Middle frontal gyrus (tissue), 1 donor: Measurements from ENCODE around the gene SP100.
"Not testable (repeated sequence)": the region's sequence is repeated elsewhere in the genome, so short reads cannot be mapped to it uniquely, and the experiment has no call there.

ENCODE experiments used
- DNase-seq: peaks from one replicate; pipeline ENCODE4 v3.0.0-alpha.2; 2015; ENCODE audit warnings: low spot score; ENCODE audit errors: extremely low spot score

The SP100 gene

GRCh38 chr2:230418341-230419016 is 2.5 kb downstream of the SP100 start:
- DNase-seq = no peak

GRCh38 chr2:230419181-230419580 is 3.2 kb downstream of the SP100 start:
- no peak for DNase-seq

GRCh38 chr2:230422149-230422548 is 6.1 kb downstream of the SP100 start:
- DNase-seq = no peak

- no peak for DNase-seq
Measured at GRCh38 chr2:230423851-230424458, 8.0 kb downstream of the SP100 start.

- DNase-seq = no peak
Measured at GRCh38 chr2:230425377-230425776, 9.4 kb downstream of the SP100 start.

GRCh38 chr2:230429513-230429912 is 13.5 kb downstream of the SP100 start:
- DNase-seq = no peak

- no peak for DNase-seq
Measured at GRCh38 chr2:230430957-230431910, 15.2 kb downstream of the SP100 start.

- DNase-seq = no peak
Measured at GRCh38 chr2:230434677-230435324, 18.8 kb downstream of the SP100 start.

GRCh38 chr2:230435431-230435830 is 19.4 kb downstream of the SP100 start:
- no peak for DNase-seq

- not testable (repeated sequence) for DNase-seq
Measured at GRCh38 chr2:230439121-230439520, 23.1 kb downstream of the SP100 start.

GRCh38 chr2:230439590-230439989 is 23.6 kb downstream of the SP100 start:
- no peak for DNase-seq

GRCh38 chr2:230441227-230441897 is 25.4 kb downstream of the SP100 start:
- no peak for DNase-seq

GRCh38 chr2:230443541-230443940 is 27.5 kb downstream of the SP100 start:
- no peak for DNase-seq

- DNase-seq = no peak
Measured at GRCh38 chr2:230444832-230445231, 28.8 kb downstream of the SP100 start.

- no peak for DNase-seq
Measured at GRCh38 chr2:230447036-230447435, 31.0 kb downstream of the SP100 start.

GRCh38 chr2:230447455-230448451 is 31.8 kb downstream of the SP100 start:
- no peak for DNase-seq

GRCh38 chr2:230449901-230450467 is 34.0 kb downstream of the SP100 start:
- no peak for DNase-seq

GRCh38 chr2:230453006-230453405 is 37.0 kb downstream of the SP100 start:
- DNase-seq = no peak

GRCh38 chr2:230455005-230455684 is 39.1 kb downstream of the SP100 start:
- no peak for DNase-seq
